KBM-7 (cell line): Measurements from ENCODE around the gene TEX13D.
"Not testable (repeated sequence)": the region's sequence is repeated elsewhere in the genome, so short reads cannot be mapped to it uniquely, and the experiment has no call there.

ENCODE experiments used
- DNase-seq: peaks from one replicate; pipeline ENCODE4 v3.0.0-alpha.2; 2015
- in situ Hi-C: fragments of 300-500 bp; cut with MboI; formaldehyde crosslinking; loops from 2 replicates; pipeline ENCODE4 v1.14.3; 2020; ENCODE audit warnings: low sequenced_read_pairs, low pct_unique_long_range_greater_than_20kb, mixed read lengths

TEX13D gene

DNA sequence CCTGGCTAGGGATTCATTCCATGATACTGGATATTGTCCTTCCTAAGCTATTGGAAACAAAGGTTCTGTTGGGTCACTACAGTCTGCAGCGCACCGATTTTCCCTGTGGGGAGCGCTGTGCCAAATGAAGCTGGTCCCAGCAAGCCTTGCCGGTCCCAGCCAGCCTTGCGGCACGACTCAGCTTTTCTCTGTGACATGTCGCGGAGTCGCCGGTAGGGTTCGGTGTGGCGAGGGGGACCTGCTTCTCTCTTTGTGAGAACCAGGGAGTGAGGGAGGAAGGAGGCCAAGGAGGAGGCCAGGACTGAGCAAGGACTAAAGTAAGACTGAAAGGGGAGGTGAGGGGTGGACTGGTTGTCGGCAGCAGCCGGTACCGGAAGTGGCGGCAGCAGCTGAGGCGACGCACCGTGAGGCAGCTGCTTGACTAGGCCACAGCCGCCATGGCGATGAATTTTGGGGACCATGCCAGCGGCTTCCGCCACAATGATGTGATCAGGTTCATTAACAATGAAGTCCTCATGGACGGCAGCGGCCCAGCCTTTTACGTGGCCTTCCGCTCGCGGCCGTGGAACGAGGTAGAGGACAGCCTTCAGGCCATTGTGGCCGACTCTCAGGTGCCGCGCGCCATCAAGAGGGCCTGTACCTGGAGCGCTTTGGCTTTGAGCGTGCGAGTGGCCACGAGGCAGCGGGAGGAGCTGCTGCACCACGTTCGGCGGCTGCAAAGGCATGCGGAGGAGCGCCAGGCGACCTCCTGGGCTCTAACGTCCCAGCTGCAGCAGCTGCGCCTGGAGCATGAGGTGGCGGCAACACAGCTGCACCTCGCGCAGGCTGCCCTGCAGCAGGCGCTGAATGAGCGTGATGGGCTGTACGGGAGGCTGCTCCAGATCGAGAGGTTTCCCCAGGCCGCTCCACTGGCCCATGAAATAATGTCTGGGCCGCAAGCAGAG is at the start of gene TEX13D:
Gene TEX13D, plus strand, starts transcription at position 180 of the 944 bp plus-strand sequence. Its CDS starts 258 bp downstream, at position 438.
- in situ Hi-C loops: no loop called here

GRCh38 chrX:124289443-124289842 is 43.0 kb upstream of the TEX13D start:
- no peak for DNase-seq
- in situ Hi-C loops: no loop called here

More for the DNA sequence above, at the start of gene TEX13D:
- no peak for DNase-seq

- in situ Hi-C loops: no loop called here
- DNase-seq: no peak
These were observed 38.6 kb upstream of the TEX13D start for GRCh38 chrX:124293810-124294209.

- in situ Hi-C loops, DNase-seq: not testable (repeated sequence)
These were observed 33.1 kb upstream of the TEX13D start for GRCh38 chrX:124299323-124299722.

DNA sequence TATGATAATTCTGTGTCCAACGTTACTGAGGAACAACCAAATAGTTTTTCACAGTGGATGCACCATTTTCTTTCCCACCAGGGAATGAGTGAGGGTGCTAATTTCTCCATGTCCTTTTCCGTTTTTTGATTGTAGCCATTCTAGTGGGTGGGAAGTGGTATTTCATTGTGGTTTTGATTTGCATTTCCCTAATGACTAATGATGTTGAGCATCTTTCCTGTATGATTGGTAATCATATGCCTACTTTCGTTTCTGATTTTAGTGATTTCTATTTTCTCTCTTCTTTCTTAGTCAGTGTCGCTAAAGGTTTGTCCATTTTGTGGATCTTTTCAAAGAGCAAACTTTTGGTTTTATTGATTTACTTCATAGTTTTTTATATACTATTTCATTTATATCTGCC is 32.1 kb upstream of the TEX13D start:
- DNase-seq: no peak
- in situ Hi-C loops: no loop called here

GRCh38 chrX:124307253-124307907 is 25.1 kb upstream of the TEX13D start:
- in situ Hi-C loops: no loop called here
- DNase-seq: no peak

DNA sequence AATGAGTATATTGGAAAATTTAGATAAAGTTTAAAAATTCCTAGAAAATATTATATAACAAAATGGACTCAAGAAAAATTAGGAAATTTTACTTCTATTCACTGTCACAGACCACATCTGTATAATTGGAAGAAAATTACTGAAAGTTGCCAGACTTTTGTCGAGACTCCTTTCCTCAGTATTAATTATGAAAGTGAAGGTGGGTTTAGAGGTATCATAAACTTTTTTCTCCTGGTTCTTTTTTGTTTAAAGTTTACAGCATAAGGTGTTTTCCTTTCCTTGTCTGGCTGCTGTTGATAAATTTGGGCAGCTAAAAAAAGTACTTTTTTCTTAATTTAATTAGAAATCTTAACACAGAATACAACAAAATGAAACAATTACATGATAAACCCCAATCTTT is 6.7 kb upstream of the TEX13D start:
- no peak for DNase-seq
- in situ Hi-C loops: no loop called here

- DNase-seq: no peak
- in situ Hi-C loops: no loop called here
These were observed 3.7 kb upstream of the TEX13D start for GRCh38 chrX:124328765-124329164.

- DNase-seq: no peak
- in situ Hi-C loops: no loop called here
These were observed 1.4 kb downstream of the TEX13D start for GRCh38 chrX:124333862-124334261.

- in situ Hi-C loops, DNase-seq: not testable (repeated sequence)
These were observed 2.1 kb downstream of the TEX13D start for GRCh38 chrX:124334555-124334954.

- in situ Hi-C loops: no loop called here
- no peak for DNase-seq
These were observed 3.1 kb downstream of the TEX13D start for GRCh38 chrX:124335598-124335997.

DNA sequence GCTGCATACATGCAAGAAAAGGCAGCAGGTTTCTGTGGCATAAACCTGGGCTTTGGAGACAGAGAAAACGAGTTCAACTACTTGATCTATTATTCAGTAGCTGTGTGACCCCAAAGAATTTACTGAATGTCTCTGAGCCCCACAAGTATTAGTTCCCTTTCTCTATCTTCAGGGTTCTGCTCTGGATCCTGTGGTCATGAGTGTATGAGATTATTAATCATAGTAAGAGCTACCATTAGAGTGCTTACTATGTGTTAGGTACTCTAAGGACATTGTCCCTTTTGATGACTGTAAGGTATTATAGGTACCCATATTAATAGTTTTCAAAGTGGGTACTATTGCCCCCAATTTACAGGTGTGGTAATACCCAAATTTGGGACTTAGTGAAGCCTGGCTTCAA is 5.5 kb downstream of the TEX13D start:
- in situ Hi-C loops: no loop called here
- no peak for DNase-seq

- in situ Hi-C loops: no loop called here
- no peak for DNase-seq
These were observed 6.5 kb downstream of the TEX13D start for GRCh38 chrX:124338733-124339514.

DNA sequence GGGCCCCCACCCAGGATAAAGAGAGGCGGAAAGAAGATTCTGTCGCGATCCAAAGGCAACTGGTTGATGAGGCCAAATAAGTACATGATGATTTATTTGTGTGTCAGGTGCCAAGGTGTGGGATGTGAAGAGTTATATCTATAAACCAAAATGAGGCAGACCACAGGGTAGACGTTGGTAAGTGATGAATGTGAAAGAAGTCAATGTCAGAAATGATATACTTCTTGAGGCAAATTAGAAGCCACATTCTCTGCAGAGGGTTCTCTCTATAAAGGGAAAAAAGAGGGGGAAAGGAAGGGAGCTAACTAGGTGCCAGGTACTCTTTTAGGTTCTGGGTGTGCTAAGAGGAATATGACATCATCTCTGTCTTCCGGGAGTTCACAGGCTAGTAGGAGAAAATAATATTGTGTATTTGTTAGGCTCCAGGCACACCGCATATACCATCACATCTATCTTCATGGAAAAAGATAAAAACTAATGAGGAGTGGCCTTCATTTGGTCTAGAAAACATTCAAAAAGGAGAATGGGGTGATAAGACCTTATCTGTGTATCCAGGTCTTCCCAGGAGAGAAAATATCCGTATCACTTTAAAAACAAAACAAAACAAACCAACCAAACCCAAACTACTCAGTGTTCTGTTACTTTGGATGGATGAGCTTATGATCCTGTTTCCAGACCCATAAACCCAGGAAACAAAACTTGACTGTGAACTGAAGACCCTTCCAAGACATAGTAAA is 9.1 kb downstream of the TEX13D start:
- no peak for DNase-seq
- in situ Hi-C loops: no loop called here

GRCh38 chrX:124342174-124342867 is 9.9 kb downstream of the TEX13D start:
- no peak for DNase-seq

GRCh38 chrX:124343016-124343415 is 10.6 kb downstream of the TEX13D start:
- in situ Hi-C loops: no loop called here
- DNase-seq: no peak

More at GRCh38 chrX:124342174-124342867, 9.9 kb downstream of the TEX13D start:
- in situ Hi-C loops: no loop called here

DNA sequence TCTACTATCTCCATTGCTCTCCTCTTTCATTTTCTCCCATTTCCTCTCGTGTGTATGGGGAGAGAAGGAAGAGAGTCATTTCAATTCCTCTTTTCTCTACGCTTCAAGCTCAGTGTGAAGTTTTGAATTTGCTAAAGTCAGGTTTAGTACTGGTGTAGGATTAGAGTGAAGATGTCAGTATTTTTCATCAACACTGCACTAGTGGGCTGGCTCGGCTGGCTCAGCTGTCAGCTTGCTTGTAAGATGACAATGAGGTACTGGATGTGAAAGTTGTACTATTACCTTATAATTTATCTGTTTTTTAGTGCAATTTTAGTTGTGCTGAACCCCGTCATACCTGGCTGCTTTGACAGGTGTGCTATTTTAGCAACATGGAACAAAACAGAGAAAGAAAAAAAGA is 11.8 kb downstream of the TEX13D start:
- in situ Hi-C loops: no loop called here
- DNase-seq: no peak

DNA sequence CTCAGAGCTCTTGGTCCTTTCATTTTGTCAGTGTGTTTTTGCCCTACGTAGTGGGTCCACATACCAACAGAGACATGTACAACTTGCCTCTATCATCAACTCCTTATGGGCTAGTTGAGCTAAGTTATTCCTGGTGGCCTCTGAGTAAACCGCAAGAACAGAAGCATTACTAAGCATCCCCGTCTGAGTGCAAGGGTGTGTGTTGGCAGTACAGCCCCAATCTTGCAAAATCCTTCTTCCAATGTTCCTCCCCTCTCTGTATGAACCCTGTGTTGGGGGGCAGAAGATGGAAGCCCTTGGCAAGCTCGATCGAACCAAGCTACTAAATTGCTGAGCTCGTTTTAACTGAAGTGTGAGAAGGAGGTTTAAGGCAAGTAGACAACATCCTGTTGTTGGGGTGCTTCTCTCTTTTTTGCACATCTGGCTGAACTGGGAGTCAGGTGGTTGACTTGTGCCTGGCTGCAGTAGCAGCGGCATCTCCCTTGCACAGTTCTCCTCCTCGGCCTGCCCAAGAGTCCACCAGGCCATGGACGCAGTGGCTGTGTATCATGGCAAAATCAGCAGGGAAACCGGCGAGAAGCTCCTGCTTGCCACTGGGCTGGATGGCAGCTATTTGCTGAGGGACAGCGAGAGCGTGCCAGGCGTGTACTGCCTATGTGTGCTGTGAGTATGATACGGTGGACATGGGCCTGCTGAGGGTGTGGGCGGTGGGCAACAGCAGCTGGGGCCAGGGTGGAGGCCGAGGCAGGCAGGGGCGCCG is 13.8 kb downstream of the TEX13D start, which contains the start of gene SH2D1A:
Gene SH2D1A, plus strand, starts transcription at position 447 of the 760 bp plus-strand sequence. Its CDS starts 80 bp downstream, at position 527.
- no peak for DNase-seq
- in situ Hi-C loops: no loop called here
